ENCODE data around the gene CAB39.

The CAB39 gene

GRCh38 chr2:230712443-230713330 is at the start of gene CAB39:
CAB39 (plus strand) TSS chr2:230712842; CDS start chr2:230760002, 47,160 bp downstream.
- peak; percentile 86 for DNase-seq (ENCODE audit: low spot score)

GRCh38 chr2:230664128-230664527 is 48.5 kb upstream of the CAB39 start:
- no peak for DNase-seq (ENCODE audit: low spot score)

GRCh38 chr2:230664844-230665243 is 47.8 kb upstream of the CAB39 start:
- no peak for DNase-seq (ENCODE audit: low spot score)

GRCh38 chr2:230665263-230665691 is 47.4 kb upstream of the CAB39 start:
- DNase-seq (ENCODE audit: low spot score) = no peak

- no peak for DNase-seq (ENCODE audit: low spot score)
These were observed 46.2 kb upstream of the CAB39 start for GRCh38 chr2:230666446-230666845.

- no peak for DNase-seq (ENCODE audit: low spot score)
These were observed 45.5 kb upstream of the CAB39 start for GRCh38 chr2:230666885-230667712.

GRCh38 chr2:230668184-230668938 is 44.3 kb upstream of the CAB39 start:
- DNase-seq (ENCODE audit: low spot score) = peak; percentile 61

GRCh38 chr2:230668939-230669303 is 43.7 kb upstream of the CAB39 start:
- DNase-seq (ENCODE audit: low spot score) = no peak

- DNase-seq (ENCODE audit: low spot score) = no peak
These were observed 43.2 kb upstream of the CAB39 start for GRCh38 chr2:230669386-230669950.

GRCh38 chr2:230671117-230671516 is 41.5 kb upstream of the CAB39 start:
- DNase-seq (ENCODE audit: low spot score) = no peak

- no peak for DNase-seq (ENCODE audit: low spot score)
These were observed 39.8 kb upstream of the CAB39 start for GRCh38 chr2:230672836-230673235.

- DNase-seq (ENCODE audit: low spot score) = no peak
These were observed 38.2 kb upstream of the CAB39 start for GRCh38 chr2:230674401-230674800.

- DNase-seq (ENCODE audit: low spot score) = no peak
These were observed 37.5 kb upstream of the CAB39 start for GRCh38 chr2:230674966-230675672.

- no peak for DNase-seq (ENCODE audit: low spot score)
These were observed 36.1 kb upstream of the CAB39 start for GRCh38 chr2:230676546-230676945.

GRCh38 chr2:230677201-230677946 is 35.3 kb upstream of the CAB39 start:
- DNase-seq (ENCODE audit: low spot score) = no peak

GRCh38 chr2:230678018-230678417 is 34.6 kb upstream of the CAB39 start:
- DNase-seq (ENCODE audit: low spot score) = no peak

- DNase-seq (ENCODE audit: low spot score) = peak; percentile 38
These were observed 34.2 kb upstream of the CAB39 start for GRCh38 chr2:230678451-230678850.

- DNase-seq (ENCODE audit: low spot score) = no peak
These were observed 32.0 kb upstream of the CAB39 start for GRCh38 chr2:230680463-230681170.

- DNase-seq (ENCODE audit: low spot score) = no peak
These were observed 31.5 kb upstream of the CAB39 start for GRCh38 chr2:230681171-230681545.

- no peak for DNase-seq (ENCODE audit: low spot score)
These were observed 30.1 kb upstream of the CAB39 start for GRCh38 chr2:230682546-230682945.
